Activated CD8-positive, alpha-beta memory T cell treated with anti-CD3 and anti-CD28 coated beads for 4 hours (primary cell): ENCODE measurements around the gene SERPINA5.
"Not testable (repeated sequence)": the region's sequence is repeated elsewhere in the genome, so short reads cannot be mapped to it uniquely, and the experiment has no call there.

Source experiments
- DNase-seq, 2 donors: peaks; one replicate each; pipeline ENCODE4 v3.0.0-alpha.2; 2020; ENCODE audit warnings: low read depth in 2 of 2

Gene SERPINA5

GRCh38 chr14:94623856-94624499, 42.8 kb downstream of the SERPINA5 start:
- DNase-seq: no peak

DNA sequence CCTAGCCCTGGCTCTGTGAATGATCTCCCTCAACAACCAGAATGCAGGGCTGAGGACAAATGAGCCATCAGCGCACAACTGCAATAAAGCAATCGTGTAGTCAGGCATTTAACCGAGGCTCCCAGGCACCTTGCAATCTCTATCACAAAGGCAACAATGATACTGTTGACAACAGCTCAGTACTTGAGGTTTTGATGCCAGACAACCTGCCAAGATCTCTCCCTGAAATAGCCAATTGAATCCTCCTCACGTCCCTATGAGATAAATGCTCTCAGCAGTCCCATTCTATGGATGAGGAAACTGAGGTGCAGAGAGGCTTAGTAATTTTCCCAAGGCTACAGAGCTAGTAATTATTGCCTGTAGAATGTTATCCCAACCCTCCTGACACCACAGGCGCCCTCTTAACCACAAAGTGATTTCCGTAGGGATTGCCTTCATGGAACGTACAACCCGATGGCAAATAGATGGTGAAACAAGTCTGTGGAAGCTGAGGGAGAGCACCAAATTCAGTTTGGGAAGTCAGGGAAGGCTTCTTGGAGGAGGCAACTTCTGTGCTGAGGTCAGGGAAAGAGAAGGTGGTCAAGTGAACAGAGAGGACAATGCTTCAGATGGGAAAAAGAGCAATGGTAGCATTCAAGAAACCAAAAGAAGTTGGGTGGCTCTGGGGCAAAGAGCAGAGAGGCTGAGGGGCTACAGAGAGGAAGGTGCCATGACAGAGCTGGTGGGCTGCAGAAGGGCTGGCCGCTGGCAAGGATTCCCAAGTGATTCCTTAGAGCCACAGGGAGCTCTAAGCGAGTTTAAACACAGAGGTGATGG, 43.5 kb downstream of the SERPINA5 start:
- no peak for DNase-seq

DNA sequence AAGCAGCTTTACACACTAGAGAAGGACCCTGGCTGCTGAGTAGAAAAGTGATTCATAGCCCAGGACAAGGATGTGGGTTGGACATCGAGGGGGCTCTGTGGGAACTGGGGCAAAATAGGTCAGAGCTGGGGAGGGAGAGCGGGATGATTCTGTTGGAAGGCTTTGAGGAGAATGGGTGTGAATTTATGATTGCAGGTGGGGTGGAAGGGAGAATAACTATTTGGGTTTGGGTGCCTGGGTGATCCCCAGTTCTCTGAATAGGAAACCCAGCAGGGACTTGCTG, 44.1 kb downstream of the SERPINA5 start:
- no peak for DNase-seq

GRCh38 chr14:94628578-94628977, 47.4 kb downstream of the SERPINA5 start:
- no peak for DNase-seq

DNA sequence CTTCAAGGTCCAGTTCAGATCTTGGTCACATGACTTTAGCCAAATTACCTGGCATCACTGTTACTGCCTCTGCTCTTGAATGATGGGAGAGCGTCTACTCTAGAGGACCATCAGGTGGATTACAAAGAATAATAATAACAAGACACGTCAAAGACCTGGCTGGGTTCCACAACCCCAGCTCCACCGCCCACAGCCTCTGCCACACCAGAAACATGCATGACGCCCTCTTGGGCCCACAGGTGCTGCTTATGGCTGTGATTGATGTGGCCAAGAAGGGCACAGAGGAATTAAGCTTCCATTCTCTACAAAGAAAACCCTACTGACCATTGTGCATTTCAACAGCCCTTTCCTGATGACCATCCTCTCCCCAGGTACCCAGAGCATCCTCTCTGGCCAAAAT, 49.2 kb downstream of the SERPINA5 start:
- no peak for DNase-seq

GRCh38 chr14:94631050-94631449, 49.8 kb downstream of the SERPINA5 start:
- no peak for DNase-seq

- DNase-seq: no peak
Observed at GRCh38 chr14:94631536-94632304, 50.5 kb downstream of the SERPINA5 start.

DNA sequence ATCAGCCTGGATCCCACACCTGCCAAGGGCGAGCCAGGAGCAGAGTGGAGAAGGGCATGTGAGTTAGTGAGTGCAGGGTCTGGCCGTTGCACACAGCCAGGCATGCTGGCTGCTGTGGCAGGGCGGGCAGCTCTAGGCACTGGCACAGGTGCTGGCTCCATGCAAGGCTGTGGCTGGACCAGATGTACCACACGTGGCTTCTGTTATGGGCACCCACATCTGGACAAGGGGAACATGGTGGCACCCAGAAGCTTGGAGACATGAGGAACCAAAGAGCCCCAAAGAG, 51.0 kb downstream of the SERPINA5 start:
- DNase-seq: no peak

DNA sequence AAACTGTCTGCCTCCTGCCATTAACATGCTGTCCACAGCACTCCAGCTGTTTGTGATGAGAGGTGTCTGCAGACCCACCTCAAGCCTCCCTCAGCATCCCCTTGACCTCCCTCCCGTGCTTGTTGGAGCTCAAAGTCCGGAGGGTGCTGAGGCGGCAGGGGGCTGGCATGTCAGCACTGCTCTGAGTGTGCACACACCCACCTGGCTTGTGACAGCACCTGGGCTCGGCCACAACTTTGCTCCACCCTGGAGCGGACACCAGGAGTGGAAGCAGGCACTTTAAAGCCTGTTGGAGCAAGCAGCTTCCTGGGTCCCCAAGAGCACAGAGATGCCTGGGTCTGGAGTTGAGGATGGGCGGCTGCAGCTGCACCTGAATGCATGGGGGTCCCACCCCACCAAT, 51.9 kb downstream of the SERPINA5 start:
- DNase-seq: no peak

- no peak for DNase-seq
Observed at GRCh38 chr14:94635154-94635553, 53.9 kb downstream of the SERPINA5 start.

DNA sequence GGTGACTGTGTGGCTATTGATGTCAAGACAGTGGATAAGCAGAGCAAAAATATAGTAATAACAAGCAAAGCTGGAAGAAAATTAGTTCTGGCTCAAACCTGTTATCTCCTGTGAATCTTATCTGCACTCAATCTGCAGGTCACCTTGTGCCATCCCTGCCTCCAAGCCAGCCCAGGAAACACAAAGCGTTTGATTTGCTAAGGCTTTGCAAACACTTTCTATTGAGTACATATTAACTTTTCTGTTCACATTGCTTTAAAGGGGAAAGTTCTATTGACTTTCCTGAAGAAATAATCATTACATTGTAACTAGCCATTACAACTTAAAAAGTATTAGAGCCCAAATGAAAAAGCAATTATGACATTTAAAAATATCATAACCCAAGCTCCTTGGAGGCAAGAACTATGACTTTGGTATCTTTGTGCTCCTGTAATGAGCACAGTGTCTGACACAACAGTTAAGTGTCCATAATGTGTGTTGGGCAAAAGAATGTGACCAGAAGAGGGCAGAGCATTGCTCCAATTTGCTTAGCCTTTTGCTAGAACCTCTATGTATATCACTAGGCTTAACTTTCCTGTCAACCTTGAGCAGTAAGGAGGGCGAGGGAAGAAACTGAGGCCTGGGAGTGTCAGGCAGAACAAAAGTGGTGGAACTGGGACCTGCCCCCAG, 55.7 kb downstream of the SERPINA5 start:
- no peak for DNase-seq

DNA sequence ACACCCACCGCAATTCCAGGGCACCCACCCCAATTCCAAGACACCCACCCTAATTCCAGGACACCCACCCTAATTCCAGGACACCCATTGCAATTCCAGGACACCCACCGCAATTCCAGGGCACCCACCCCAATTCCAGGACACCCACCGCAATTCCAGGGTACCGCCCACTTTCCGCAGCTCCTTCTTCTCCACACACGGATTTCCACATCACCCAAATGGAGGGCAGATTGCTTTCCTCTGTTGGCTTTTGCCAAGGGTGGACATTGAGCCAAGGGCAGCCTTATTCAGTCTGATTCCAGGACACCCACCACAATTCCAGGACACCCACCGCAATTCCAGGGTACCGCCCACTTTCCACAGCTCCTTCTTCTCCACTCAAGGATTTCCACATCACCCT, 56.6 kb downstream of the SERPINA5 start:
- DNase-seq: not testable (repeated sequence)

DNA sequence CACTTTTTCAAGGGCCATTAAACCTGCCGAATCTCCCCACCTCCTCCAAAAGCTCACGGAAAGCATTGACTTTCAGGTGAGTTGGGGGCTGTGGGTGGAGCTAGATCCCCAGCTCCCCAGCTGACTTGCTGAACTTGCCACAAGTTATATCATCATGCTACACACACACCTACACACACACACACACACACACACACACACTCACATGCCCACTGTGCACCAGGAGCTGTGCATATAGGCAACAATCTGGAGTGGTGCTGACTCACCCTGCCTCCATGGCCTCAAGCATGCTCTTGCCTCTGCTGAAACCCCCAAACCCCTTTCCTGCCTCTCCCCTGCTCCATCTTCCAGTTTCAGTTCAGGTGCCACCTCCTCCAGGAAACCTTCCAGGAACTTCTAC, 57.1 kb downstream of the SERPINA5 start:
- no peak for DNase-seq

GRCh38 chr14:94638961-94639817, 58.0 kb downstream of the SERPINA5 start:
- no peak for DNase-seq

- no peak for DNase-seq
Observed at GRCh38 chr14:94640721-94641631, 59.8 kb downstream of the SERPINA5 start.

DNA sequence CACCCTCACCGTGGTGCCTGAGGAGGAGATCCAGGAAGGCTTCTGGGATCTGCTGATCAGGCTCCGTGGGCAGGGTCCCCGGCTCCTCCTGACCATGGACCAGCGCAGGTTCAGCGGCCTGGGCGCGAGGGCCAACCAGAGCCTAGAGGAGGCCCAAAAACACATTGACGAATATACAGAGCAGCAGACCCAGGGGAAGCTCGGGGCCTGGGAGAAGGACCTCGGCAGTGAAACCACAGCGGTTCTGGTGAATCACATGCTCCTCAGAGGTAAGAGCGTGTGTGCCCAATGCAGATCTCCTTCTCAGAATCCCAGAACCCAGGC, 60.4 kb downstream of the SERPINA5 start:
- DNase-seq: no peak
